Upper lobe of left lung (tissue), 4 donors: ENCODE data around the gene GPR15.

ENCODE experiments used
- EP300 ChIP-seq, 4 donors: sonication (generic); formaldehyde crosslinking; IDR thresholded peaks; one replicate each; pipeline ENCODE4 v1.5.1; 2017; ENCODE audit warnings: antibody characterized with exemption in 4 of 4, control low read depth in 2 of 4
- POLR2A ChIP-seq, 4 donors: fragments of 450-650 bp; IDR thresholded peaks; one replicate each; pipeline ENCODE4 v1.5.1; 2016 to 2017; ENCODE audit warnings: antibody characterized with exemption in 4 of 4, mild to moderate bottlenecking in 2 of 4
- POLR2AphosphoS5 ChIP-seq, 2 donors: sonication (generic); formaldehyde crosslinking; IDR thresholded peaks; one replicate each; pipeline ENCODE4 v1.5.1; 2017; ENCODE audit warnings: antibody characterized with exemption in 2 of 2
- TF ChIP-seq, protein P1 (sequence below), 6 experiments: fragments of 450-650 bp in 4 of 6; fragments of 200-600 bp in 2 of 6; sonication (generic) in 2 of 6; IDR thresholded peaks; one replicate each; pipeline ENCODE4 v1.5.1; 2016 to 2019; ENCODE audit warnings: antibody characterized with exemption in 6 of 6

DNA sequence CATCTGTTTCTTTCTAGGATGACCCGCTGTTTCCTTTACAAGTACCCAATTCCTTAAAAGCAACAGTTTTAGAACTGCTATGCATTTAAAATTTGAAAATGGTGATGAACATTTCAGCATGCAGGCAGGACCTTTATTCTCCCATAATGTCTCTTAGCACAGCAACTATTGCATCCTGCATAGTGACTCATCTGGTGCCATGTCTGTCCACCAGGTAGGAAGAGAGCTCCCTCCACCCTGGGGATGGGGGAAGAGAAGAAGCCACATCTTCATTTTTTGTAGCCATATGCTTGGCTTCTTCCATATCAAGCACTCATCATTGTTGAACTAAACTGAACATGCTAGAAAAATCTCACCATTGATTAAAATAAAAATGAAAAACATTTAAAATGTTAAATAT lies 9.9 kb downstream of the GPR15 start:
- no peak for TF ChIP-seq POLR2A (IDR thresholded peaks at IDR 0.05)
- TF ChIP-seq, protein P1, sequence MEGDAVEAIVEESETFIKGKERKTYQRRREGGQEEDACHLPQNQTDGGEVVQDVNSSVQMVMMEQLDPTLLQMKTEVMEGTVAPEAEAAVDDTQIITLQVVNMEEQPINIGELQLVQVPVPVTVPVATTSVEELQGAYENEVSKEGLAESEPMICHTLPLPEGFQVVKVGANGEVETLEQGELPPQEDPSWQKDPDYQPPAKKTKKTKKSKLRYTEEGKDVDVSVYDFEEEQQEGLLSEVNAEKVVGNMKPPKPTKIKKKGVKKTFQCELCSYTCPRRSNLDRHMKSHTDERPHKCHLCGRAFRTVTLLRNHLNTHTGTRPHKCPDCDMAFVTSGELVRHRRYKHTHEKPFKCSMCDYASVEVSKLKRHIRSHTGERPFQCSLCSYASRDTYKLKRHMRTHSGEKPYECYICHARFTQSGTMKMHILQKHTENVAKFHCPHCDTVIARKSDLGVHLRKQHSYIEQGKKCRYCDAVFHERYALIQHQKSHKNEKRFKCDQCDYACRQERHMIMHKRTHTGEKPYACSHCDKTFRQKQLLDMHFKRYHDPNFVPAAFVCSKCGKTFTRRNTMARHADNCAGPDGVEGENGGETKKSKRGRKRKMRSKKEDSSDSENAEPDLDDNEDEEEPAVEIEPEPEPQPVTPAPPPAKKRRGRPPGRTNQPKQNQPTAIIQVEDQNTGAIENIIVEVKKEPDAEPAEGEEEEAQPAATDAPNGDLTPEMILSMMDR (IDR thresholded peaks at IDR 0.05): no peak
- no peak for TF ChIP-seq POLR2AphosphoS5 (IDR thresholded peaks at IDR 0.05)
- TF ChIP-seq EP300 (IDR thresholded peaks at IDR 0.05): no peak
